GM18868 (cell line): ENCODE measurements around the gene ATAD3C.
"Not testable (repeated sequence)": the region's sequence is repeated elsewhere in the genome, so short reads cannot be mapped to it uniquely, and the experiment has no call there.

Source experiments
- ATAC-seq: cut with Tn5 transposase; IDR thresholded peaks from one replicate; pipeline ENCODE4 v1.9.1; 2021; ENCODE audit warnings: mild to moderate bottlenecking, moderate library complexity; ENCODE audit not compliant: unreplicated experiment

The ATAD3C gene

GRCh38 chr1:1418464-1419362 lies 30.8 kb upstream of the ATAD3C start:
- ATAC-seq: no peak

GRCh38 chr1:1419363-1419812 lies 30.1 kb upstream of the ATAD3C start:
- no peak for ATAC-seq

- no peak for ATAC-seq
Measured at GRCh38 chr1:1419813-1420653, 29.5 kb upstream of the ATAD3C start.

GRCh38 chr1:1420654-1421141 lies 28.8 kb upstream of the ATAD3C start:
- no peak for ATAC-seq

- ATAC-seq: no peak
Measured at GRCh38 chr1:1421147-1421906, 28.2 kb upstream of the ATAD3C start, which contains the start of gene ANKRD65. Gene ANKRD65, minus strand, starts transcription at chr1:1421276. Its CDS starts 271 bp downstream, at chr1:1421005.

GRCh38 chr1:1421907-1422464 lies 27.5 kb upstream of the ATAD3C start:
- ATAC-seq: no peak

GRCh38 chr1:1422465-1423244 lies 26.8 kb upstream of the ATAD3C start:
- ATAC-seq: no peak

GRCh38 chr1:1423245-1423597 lies 26.3 kb upstream of the ATAD3C start:
- no peak for ATAC-seq

- no peak for ATAC-seq
Measured at GRCh38 chr1:1424707-1425106, 24.8 kb upstream of the ATAD3C start.

GRCh38 chr1:1425426-1425752 lies 24.1 kb upstream of the ATAD3C start:
- no peak for ATAC-seq

- ATAC-seq: no peak
Measured at GRCh38 chr1:1425753-1426495, 23.6 kb upstream of the ATAD3C start.

GRCh38 chr1:1426496-1427105 lies 22.9 kb upstream of the ATAD3C start:
- ATAC-seq: no peak

GRCh38 chr1:1427106-1427819 lies 22.2 kb upstream of the ATAD3C start:
- ATAC-seq: no peak

GRCh38 chr1:1427820-1428148 lies 21.7 kb upstream of the ATAD3C start:
- no peak for ATAC-seq

GRCh38 chr1:1428174-1428573 lies 21.3 kb upstream of the ATAD3C start:
- no peak for ATAC-seq

- ATAC-seq: not testable (repeated sequence)
Measured at GRCh38 chr1:1428967-1429366, 20.5 kb upstream of the ATAD3C start.

- no peak for ATAC-seq
Measured at GRCh38 chr1:1429671-1430073, 19.8 kb upstream of the ATAD3C start.
